SW 1271 (cell line): ENCODE results near the gene TLE2.
A peak's percentile ranks its signal among the peaks of the same experiment; 100 is the strongest.

ENCODE experiments used
- DNase-seq, 2 experiments: peaks; one replicate each; lab custom pipeline; 2025; lab: John Stamatoyannopoulos, UW

Gene TLE2

DNA sequence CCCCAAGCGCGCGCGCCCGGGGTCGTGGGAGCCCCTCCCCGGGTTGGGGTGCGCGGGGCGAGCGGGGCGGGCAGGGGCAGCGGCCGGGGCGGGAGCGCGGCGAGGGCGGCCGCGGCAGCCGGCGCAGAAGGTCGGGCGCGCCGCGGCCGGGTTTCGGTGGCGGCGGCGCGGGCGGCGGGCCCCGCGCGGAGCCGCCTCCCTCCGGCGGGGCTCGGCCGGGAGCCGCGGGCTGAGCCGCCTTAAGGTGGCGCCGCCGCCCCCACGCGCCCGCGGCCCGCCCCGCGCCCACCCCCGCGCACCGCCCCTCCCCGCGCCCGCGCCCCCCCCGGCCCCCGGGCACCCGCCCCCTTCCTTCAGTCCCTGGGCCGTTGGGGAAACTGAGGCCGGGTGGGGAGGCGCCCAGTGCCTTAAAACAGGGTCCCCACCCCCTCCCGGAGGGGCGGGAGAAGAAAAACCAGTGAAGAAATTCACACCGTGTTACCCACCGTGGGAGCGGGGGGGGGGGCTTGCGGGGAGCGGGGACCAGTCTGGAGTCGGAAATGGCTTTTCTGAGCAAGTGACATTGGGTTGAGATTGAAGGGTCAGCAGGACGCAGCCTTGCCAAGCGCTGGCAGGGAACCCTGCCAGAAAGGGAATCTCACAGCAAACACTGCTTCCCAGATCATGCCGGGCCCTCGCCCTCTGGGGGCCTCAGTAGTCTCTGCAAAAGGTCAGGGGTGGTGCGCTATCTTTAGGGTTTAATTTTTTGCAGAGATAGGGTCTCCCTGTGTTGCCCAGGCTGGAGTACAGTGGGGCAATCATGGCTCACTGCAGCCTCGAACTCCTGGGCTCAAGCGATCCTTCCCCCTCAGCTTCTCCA lies at the start of gene TLE2:
Gene TLE2 (minus strand): TSS at position 216 of the 859 bp plus-strand sequence. CDS start 376 bp downstream, outside the sequence.
- DNase-seq = no peak

DNA sequence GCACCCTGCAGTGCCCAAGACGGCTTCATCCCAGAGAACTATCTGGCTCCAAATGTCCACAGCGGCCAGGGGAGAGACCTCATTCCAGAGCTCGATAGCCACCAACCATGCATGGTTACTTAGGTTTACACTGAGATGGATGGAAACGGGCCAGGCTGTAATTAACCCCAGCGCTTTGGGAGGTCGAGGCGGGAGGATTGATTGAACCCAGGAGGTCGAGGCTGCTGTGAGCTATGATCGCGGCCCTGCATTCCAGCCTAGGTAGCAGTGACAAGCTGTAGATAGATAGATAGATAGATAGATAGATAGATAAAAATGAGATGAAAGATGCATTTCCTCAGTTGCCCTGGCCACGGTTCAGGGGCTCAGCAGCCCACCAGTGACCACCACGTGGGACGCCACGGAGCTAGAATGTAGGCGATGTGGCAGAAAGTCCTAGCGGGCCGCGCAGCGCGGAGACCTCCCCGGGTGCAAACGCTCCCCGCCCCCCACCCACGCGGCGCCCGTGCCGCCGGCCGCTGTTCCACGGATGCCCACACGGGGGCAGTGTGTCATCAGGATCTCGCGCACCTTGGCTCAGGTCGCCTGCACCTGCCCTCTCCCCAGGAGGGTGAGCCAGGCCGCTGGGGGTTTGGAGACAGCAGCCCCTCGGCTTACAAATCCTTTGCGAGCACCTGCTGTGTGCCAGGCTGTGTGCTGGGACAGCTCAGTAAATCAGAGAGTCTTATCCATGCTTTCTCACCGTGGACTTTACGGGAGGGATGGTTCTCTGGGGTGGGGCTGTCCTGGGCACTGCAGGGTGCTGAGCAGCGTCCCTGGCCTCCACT lies 46.7 kb upstream of the TLE2 start:
- no peak for DNase-seq

DNA sequence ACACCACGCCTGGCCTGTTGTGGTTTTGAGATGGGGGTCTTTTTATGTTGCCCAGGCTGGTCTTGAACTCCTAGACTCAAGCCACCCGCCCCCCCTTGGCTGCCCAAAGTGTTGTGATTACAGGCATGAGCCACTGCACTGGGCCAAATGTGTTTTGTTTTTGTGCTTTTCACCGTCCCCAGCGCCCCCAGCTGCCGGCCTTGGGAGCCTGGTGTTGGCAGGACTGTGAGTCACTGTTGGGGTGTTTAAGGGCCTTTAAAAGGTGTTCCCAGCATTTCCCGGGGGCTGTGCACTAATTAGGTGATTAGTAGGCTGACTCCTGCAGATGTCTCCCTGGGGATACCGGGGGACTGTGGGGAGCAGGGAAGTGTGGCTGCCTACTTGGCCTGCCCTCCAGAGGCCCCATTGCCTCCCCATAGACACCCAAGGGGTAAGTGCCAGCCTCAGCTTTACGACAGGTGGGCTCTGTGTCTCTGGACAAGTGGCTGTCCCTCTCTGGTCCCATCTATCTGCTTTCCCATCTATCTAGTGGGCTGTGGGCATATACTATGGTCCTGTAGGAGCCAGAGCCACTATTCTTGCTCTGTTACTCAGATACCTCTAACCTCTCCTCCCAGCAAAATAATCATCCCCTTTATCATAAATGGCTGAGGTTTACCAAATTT lies 45.0 kb upstream of the TLE2 start:
- DNase-seq = no peak

DNA sequence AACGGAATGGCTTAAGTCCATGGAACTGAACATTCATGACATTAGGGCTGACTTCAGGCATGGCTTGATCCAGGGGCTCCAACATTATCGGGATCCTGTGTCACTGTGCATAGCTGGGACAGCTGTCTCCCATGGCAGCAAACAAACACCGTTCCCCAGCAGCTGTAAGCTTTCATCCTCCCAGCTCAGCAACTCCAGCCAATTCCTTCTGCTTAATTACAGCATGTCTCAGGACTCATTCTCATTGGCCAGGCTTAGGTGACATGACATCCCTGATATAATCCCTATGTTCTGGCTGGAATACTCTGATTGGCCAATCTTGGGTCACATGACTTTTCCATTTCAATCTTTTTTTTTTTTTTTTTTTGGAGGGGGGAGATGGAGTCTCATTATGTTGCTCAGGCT lies 44.1 kb upstream of the TLE2 start:
- DNase-seq = peak; percentile 48 to 79

DNA sequence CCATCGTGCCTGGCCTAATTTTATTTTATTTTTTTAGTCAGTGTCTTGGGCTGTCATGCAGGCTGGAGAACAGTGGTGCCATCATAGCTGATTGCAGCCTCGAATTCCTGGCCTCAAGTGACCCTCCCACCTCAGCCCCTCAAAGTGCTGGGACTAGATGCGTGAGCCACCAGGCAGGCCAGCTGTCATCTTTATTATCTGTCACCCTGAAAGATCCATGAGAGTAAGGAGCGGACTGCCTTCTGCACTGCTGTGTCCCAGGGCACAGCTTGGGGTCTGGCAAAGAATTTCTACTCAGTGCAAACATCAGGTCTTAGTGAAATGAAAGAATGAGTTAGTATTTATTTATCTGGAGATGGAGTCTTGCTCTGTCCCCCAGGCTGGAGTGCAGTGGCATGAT lies 42.7 kb upstream of the TLE2 start:
- no peak for DNase-seq

DNA sequence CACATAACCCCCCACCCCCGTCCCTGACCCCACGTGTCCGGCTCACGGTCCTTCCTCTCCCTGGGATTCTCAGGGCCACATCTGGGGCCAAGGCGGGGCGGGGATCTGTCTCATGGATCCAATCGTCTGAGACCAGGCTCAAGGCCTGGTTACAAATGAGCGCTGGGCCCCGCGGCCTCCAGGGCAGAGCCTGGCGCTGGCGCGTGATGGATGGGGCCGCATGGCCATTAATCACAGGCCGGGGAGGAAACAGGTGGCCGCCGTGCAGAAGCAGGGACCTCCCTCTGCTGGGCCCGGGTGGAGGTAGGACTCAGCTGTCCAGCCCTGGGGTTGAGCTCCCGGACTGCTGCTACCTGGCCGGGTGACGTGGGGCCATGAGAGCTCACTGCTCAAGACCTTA lies 39.0 kb upstream of the TLE2 start:
- no peak for DNase-seq

DNA sequence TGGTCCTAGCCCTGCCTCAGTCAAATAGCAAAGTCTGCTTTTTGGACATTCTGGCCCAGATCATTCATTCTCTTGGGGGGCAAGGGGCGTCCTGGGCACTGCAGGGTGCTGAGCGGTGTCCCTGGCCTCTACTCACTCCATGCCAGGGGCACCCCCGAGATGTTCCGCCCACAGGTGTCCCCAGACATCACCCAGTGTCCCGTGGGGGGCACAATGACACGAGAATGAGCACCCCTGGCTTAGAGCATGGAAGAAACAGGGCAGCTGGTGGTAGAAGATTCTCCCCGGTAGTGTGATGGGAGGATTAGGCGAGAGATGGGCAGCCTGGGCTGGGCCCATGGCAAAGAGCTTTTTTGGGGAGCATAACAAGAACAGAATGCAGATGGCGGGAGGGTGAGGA lies 38.5 kb upstream of the TLE2 start:
- DNase-seq = no peak

DNA sequence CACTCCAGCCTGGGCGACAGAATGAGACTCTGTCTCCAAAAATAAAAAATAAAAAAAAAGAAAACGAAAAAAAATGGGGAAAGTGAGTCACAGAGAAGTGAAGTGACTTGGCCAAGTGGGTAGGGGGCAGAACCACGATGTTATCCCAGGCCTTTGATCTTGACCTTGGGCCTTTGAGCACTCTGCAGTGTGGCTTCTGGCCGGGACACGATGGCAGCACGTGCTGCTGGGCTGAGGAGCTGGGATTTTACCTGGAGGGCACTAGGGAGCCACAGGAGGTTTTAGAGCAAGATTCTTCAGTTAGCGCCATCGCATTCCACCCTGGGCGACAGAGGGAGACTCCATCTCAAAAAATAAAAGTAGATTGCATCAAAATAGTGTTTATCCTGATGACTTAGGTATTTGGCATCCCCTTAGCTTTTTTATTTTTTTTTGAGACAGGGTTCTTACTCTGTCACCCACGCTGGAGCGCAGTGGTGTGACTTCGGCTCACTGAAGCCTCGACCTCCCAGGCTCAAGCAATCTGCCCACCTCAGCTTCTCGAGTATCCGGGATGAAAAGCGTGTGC lies 37.5 kb upstream of the TLE2 start:
- DNase-seq = no peak

DNA sequence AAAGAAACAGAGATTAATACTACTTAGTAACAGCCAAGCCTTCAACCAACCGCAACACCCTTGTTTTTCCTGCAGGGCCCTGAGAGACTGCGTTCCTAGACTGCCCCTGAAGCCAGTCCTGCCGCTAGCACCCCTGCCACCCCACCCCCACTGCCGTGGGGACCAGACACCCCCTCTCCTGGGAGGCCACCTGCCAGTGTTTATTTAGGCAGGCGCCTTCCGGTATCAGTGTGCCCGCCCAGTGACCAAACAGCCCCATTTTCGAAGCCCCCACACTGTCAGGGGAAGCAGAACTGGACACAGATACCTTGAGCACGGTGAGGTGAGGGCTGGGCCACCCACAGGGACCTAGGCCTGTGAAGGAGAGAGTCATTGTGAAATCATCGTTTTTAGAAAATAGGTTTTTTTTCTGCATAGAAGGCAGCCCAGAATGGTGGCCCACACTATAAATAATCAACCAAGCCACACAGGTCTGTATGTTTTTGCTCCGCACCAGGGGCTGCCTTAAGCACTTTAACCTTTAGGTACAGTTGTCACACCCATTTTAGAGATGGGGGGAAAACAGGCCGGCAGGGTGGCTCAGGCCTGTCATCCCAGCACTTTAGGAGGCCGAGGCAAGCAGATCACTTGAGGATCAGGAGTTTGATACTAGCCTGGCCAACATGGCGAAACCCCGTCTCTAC lies 36.7 kb upstream of the TLE2 start:
- no peak for DNase-seq

DNA sequence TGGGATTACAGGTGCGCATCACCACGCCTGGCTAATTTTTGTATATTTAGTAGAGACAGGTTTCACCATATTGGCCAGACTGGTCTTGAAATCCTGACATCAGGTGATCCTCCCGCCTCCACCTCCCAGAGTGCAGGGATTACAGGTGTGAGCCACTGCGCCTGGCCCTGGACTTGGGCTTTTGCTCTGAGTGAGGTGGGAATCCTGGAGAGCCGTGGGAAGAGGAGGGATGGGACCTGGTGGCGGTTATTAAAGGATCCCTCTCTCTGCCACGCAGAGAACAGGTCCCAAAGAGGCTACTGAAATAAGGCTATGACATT lies 34.9 kb upstream of the TLE2 start:
- no peak for DNase-seq

DNA sequence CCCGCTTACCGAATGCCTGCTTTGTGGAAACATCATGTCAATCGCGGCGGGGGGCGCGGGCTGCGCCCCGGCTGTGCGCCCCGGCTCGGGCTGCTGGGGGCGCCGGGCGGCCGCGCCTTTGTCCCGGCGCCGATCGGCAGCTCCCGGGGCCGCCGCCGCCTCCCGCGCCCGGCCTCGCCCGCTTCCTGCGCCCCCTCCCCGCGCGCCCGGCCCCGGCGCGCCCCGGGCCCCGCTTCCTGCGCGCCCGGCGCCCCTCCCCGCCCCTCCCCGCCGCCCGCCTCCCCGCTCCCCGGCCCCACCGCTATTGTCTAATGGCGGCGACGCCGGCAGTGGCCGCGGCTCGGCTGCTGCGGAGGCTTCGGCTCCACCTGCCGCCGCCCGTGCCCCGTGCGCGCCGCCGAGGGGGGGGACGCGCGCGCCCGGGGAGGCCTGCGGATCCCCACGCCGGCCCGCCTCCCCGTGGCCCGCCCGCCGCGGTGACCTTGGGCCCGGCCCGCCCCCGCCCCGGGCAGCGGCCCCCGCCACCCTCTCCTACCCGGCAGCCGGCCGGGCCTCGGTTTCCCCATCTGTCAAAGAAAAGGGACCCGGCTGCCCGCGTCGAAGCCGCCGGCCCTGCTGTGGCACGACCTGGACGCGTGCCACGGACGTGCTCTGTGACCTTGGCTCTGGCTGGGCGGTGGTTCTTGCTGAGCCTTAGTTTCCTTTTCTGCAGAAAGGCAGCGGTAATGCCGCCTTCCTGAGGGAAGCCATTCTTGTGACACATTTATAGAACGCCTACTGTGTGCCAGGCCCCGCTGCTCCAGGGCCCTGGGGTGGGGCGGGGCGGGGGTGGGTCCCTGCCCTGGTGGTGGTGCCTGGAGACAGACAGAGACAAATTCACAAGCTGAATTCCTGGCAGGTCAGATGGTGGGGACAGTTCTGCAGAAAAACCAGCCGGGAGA lies 33.4 kb upstream of the TLE2 start, which contains the start of gene TLE5:
Gene TLE5 (minus strand): TSS at position 331 of the 941 bp plus-strand sequence. CDS start 295 bp downstream, at position 36.
- peak in 1 of 2 experiments; percentile 32 for DNase-seq

DNA sequence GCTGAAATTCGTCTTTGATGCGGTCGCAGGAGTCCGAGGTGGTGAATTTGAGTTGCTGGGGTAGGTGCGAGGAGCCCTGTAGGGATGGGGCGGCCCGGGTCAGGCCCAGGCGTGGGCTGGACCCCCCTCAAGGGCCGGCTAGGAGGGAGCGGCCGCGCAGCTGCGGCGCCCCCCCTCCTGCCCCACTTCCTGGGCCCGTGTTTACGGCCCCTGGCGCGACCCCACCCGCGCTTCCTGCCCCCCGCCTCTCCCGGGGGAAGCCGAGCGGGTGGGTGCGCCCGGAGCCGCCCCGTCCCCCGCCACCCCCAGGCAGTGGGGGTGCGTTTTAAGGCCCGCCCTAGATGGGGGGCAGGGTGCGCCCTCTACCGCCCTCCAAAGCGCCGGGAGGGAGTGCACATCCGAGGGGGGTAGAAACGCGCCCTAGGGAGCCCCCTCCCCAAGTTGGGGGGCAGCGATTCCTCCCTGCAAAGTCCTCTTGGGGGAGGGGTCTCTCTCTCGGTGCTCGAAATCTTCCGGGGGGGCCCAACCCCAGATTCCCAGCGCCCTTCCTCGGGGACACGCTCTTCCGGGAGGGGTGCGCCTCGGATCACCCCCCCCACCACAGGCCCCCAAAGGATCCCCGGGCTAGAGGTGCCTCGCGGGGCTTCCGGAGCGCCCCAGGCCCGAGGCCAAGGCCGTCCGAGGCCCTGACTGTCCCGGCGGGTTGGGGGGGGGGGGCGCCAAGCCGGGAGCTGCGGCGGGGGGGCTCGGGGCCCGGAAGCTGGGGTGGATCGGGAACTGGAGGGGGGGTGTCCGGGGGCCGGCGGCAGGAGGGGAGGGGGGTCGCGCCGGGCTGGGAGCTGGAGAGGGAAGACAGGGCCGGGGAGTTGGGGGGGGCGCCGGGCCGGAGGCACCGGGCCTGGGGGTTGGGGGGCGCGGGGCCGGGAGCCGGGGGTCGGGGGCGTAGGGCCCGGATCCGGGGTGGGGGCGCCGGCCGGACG lies 32.4 kb upstream of the TLE2 start:
- no peak for DNase-seq

DNA sequence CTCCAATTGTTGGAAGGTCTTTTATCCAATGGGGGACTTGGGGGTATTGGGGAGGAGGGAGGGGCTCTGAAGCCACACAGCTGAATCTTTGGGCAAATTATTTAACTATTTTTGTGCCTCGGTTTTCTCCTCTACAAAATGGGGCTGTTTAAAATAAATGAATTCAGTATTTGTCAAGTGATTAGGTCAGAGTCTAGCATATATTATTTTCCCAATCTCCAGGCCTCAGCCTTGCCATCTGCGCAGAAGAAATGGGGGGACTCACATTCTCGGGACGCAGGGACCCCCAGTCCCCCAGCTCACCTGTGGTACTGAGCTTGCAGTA lies 31.7 kb upstream of the TLE2 start:
- DNase-seq = no peak

DNA sequence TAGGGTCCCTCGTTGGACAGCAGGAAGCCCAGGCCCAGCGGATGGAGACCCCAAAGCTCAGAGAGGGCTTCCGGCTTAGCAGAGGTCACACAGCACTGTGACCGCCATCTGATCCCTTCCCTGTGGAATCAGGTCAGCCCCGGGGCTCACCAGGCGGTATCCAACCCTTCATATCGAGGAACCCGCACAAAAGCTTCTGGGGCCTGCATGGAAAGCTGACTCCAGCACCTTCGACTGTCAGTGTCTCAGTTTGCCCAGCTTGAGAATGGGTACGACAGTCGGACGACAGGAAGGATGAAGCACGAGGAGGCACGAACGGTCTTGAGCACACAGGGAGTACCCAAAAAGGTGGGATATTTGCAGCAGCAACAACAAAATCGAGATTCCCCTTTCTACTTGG lies 30.6 kb upstream of the TLE2 start:
- no peak for DNase-seq

DNA sequence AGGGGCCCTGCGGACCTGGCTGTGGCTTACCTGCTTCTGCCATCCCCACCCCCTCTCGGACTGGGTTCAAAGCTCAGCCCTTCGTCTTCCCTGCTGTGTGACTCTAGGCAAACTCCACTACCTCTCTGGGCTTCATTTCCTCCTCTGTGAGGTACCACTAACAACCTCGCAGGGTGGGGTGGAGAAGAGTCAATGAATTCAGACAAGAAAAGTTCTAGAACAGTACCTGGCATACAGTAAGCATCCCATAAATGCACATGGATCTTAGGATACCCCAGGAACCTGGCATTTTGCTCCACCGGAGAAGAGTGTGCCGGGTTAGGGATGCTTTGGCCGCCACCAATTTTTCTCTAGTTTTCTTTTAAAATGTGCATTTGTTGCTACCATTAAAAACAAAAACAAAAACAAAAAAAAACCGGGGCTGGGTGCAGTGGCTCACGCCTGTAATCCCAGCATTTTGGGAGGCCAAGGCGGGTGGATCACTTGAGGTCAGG lies 29.8 kb upstream of the TLE2 start:
- no peak for DNase-seq

DNA sequence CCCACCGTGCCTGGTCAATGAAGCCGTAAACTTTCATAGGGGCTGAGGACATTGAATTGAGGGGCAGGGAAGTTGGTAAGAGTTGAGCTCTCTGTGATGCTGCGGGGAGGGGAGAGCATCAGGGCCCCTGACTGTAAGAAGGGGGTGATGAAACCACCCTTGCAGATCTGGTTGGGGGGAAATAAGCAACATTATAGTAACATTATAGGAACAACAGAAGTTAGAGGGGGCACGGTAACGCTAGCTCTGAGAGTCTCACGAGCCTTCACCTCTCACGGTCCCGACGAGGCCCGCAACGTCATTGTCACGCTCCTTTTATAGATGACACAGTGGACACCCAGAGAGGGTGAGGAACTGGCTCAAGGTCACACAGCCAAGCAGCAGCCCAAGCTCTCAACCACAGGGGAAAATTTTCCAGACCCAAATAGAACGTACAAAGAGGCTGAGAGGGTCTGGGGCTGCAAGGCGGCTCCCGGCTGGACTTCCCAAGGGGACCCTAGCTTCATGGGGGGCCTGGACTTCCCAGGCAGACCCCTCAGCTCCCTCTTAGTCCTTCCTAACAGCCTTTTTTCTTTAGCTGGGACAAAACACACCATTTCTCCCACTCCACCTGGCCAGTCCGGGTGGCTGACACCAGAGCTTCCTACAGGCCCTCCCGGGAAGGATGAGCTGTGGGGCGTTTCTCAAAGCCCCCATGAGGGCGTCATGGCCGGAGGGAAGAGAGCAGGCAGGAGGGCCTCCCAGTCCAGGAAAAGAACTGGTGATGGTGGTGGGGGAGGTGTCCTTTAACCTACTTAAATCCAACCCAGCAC lies 29.1 kb upstream of the TLE2 start:
- DNase-seq = no peak

DNA sequence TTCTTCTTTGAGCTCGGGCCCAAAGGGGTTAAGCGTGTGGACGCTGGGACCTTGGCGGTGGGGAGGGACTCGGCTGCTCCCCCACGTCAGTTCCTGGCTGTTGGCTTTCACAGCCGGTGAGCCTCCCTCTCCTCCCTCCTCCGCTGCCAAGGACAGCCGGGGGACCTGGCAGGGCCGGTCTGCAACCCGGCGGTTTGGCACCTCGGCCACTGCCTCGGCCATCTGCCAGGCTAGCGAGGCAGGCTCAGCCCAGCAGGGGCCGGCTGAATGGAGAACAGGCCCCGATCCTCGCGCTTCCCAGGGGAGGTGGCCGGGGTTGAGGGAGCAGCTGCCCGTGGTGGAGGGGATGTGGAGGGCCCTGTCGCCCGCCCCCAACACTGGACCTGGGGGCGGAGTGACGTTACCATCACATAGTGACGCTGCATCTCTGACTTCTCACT lies 28.2 kb upstream of the TLE2 start:
- no peak for DNase-seq

DNA sequence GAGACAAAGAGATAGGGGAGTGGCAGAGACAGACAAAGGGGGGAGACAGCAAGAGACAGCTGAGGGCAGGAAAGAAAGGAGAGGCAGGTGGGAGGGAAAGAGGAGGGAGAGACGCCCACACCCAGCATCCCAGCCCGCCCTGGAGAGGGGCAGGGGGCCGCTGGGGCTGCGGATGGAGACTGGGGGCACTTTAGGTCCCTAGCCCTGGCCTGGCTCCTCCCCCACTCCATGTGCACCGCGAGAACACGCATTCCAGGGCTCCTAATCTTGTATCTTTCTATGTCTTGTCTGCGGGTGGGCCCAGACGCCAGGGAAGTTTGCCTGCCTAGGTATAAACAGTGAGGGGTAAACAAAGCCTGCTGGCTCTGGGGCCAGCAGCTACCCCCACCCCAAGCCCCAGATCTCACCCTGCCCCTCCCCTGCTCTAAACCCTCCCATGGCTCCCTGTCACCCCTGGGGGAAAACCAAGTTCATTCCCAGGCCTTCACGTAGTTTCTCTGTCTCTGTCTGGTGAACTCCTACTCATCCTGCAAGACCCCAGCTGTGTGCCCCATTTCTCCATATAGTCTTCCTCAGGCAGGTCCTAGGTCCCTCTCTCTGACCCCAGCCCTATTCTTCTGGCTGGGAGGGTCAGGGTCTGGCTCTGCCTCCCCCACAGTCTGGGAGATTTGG lies 27.5 kb upstream of the TLE2 start:
- no peak for DNase-seq
